ENCODE data around the gene CDH24. TPM values are rescaled to one million over a fixed set of nuclear protein-coding genes. Genes with fewer than 3 reads are reported as not detected.

CDH24 gene
- total and polyA plus RNA-seq, 2 donors (not counting 3 experiments of a cell fraction or from before 2014, with no cell fraction given), result 21.7 to 52.9 TPM

GRCh38 chr14:23051141-23052057 lies 5.9 kb downstream of the CDH24 start:
- Histone ChIP-seq H2AFZ (ENCODE audit: low read depth, low read length) (no peak overlapping the region), H3K9ac (replicated peaks; ENCODE audit: extremely low read depth, insufficient read depth, low read length) (no peak overlapping the region), H4K20me1 (replicated peaks; ENCODE audit: control insufficient read depth, extremely low read depth, insufficient read depth, low read length) (no peaks in the 10 kb centered on the region), H3K4me3 (replicated peaks in 1 of 3; ENCODE audit: insufficient read depth in 1 of 3, low read depth in 1 of 3, low read length in 3 of 3) (no peak overlapping the region), H3K4me1 (ENCODE audit: control insufficient read depth, extremely low read depth, insufficient read depth, low read length) (peaks cover 16% of the 10 kb centered on the region), H3K9me1 (replicated peaks; ENCODE audit: control insufficient read depth, extremely low read depth, insufficient read depth, low read length) (no peaks in the 10 kb centered on the region), H3K4me2 (ENCODE audit: insufficient read depth, low read length) (no peak overlapping the region), H3K36me3 (ENCODE audit: control insufficient read depth in 2 of 2, extremely low read depth in 1 of 2, insufficient read depth in 2 of 2, low read length in 2 of 2) (peaks cover 0 to 13% of the 10 kb centered on the region in 2 experiments), H3K9me3 (replicated peaks; ENCODE audit: control insufficient read depth, insufficient read depth, low read length) (no peaks in the 10 kb centered on the region), H3K79me2 (ENCODE audit: control insufficient read depth, insufficient read depth, low read length) (no peaks in the 10 kb centered on the region), H3K27me3 (ENCODE audit: control insufficient read depth in 2 of 2, insufficient read depth in 2 of 2, low read length in 2 of 2) (no peaks in the 10 kb centered on the region), H3K27ac (ENCODE audit: insufficient read depth, low read depth, low read length) (no peak overlapping the region)
- dilution Hi-C loops (cut with MboI; ENCODE audit: extremely low pct_ligation_motif_present, low sequenced_read_pairs) (no loop called here), intact Hi-C loops (cut with micrococcal nuclease) (loop anchor here (10.0 kb wide), 1 partner anchor 227 kb away; the partner anchor contains the start of gene MRPL52)
- CTCF ChIA-PET, result interaction anchor here (0.8 to 13.4 kb wide), 5 partner anchors 11 to 494 kb away, joined by 3 to 1071 read pairs (median 6); partner anchors contain the start of gene AJUBA
- no peak for FAIRE-seq
- no peak for TF ChIP-seq JUN (IDR thresholded peaks at IDR 0.05; ENCODE audit: borderline replicate concordance, insufficient read depth, insufficient read length, low read depth)
- no peak for TF ChIP-seq MYC (IDR thresholded peaks at IDR 0.05; ENCODE audit: low read depth, low read length)
- TF ChIP-seq POLR2AphosphoS5 (IDR thresholded peaks at IDR 0.05; ENCODE audit: insufficient read depth, low read depth, low read length), result no peak
- TF ChIP-seq POLR2A (IDR thresholded peaks at IDR 0.05; ENCODE audit: low read depth, low read length), result no peak
- TF ChIP-seq EZH2 (IDR thresholded peaks at IDR 0.05; ENCODE audit: borderline replicate concordance, low read depth, low read length, severe bottlenecking), result no peak
- TF ChIP-seq, protein P1, sequence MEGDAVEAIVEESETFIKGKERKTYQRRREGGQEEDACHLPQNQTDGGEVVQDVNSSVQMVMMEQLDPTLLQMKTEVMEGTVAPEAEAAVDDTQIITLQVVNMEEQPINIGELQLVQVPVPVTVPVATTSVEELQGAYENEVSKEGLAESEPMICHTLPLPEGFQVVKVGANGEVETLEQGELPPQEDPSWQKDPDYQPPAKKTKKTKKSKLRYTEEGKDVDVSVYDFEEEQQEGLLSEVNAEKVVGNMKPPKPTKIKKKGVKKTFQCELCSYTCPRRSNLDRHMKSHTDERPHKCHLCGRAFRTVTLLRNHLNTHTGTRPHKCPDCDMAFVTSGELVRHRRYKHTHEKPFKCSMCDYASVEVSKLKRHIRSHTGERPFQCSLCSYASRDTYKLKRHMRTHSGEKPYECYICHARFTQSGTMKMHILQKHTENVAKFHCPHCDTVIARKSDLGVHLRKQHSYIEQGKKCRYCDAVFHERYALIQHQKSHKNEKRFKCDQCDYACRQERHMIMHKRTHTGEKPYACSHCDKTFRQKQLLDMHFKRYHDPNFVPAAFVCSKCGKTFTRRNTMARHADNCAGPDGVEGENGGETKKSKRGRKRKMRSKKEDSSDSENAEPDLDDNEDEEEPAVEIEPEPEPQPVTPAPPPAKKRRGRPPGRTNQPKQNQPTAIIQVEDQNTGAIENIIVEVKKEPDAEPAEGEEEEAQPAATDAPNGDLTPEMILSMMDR (IDR thresholded peaks at IDR 0.05; ENCODE audit: extremely low read depth in 1 of 2, insufficient read depth in 1 of 2, low read depth in 1 of 2, low read length in 2 of 2), result no peak
- no peak for TF ChIP-seq MAX (IDR thresholded peaks at IDR 0.05; ENCODE audit: insufficient read depth, insufficient read length)
- TF ChIP-seq FOS (IDR thresholded peaks at IDR 0.05; ENCODE audit: borderline replicate concordance, insufficient read depth, low read length), result no peak
- no peak for TF ChIP-seq GATA2 (IDR thresholded peaks at IDR 0.05; ENCODE audit: insufficient read depth, insufficient read length, low read depth, low read length)
- no TSS peak for BruUV-seq (replicated peaks)
- POLR2A ChIA-PET, result interaction anchor here (0.5 kb wide), 1 partner anchor 74 kb away, joined by 3 read pairs; no protein-coding TSS in a partner anchor
- DNase-seq (ENCODE audit: low read depth, low spot score), result no peak
